HG02852 (cell line): ENCODE results near the gene CYBA.

Experiments used
- ATAC-seq: cut with Tn5 transposase; IDR thresholded peaks from one replicate; pipeline ENCODE4 v1.9.1; 2021; ENCODE audit warnings: mild to moderate bottlenecking, moderate library complexity; ENCODE audit not compliant: unreplicated experiment

The CYBA gene

GRCh38 chr16:88662843-88663606 lies 12.2 kb upstream of the CYBA start, which contains the start of gene MVD:
Gene MVD, minus strand, starts transcription at chr16:88663091. Its CDS starts 11 bp downstream, at chr16:88663080.
- ATAC-seq, result peak; percentile 94

DNA sequence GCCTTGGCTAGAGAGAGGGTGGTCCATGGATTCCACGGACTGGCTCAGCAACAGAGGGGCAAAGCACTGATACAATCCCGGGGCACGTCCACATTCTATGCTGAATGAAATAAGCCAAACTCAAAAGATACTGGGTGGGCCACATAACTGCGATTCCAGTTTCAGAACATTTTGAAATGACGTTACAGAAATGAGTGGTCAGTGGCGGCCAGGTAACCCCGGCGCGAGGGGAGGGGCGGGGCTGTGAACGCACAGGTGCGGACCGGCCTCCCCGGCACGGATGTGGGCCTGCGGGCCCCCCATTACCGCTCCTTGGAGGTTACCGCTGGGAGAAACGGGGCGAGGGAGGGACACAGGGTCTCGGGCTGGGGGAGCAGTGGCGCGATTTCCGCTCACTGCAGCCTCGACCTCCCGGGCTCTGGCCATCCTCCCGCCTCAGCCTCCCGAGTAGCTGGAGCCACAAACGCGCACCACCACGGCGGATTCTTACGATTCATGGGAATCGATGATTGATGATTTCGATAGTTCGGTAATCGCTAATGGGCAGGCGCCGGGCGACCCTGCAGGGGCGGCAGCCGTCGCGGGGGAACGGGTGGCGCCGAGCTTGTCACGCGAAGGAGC lies 11.5 kb upstream of the CYBA start:
- no peak for ATAC-seq

DNA sequence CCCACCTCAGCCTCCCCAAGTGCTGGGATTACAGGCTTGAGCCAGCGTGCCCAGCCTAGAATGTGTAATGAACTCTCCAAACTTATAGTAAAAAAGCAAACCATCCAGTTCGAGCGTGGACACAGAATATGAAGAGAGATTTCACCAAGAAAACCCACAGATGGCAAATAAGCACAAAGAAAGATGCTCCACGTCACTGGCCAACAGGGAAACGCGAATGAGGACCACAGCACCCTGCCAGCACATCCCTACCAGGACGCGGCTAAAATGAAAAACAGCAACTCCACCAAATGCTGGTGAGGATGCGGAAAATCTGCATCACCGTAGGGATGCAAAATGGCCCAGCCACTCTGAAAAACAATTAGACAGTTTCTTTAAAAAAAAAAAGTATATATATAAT lies 10.6 kb upstream of the CYBA start:
- ATAC-seq, result no peak

- no peak for ATAC-seq
Observed at GRCh38 chr16:88659160-88659559, 8.3 kb upstream of the CYBA start.

- no peak for ATAC-seq
Observed at GRCh38 chr16:88658714-88659113, 7.9 kb upstream of the CYBA start.

GRCh38 chr16:88657371-88657770 lies 6.5 kb upstream of the CYBA start:
- no peak for ATAC-seq

- ATAC-seq, result no peak
Observed at GRCh38 chr16:88656291-88656980, 5.6 kb upstream of the CYBA start.

- ATAC-seq, result no peak
Observed at GRCh38 chr16:88655733-88656281, 5.0 kb upstream of the CYBA start.

DNA sequence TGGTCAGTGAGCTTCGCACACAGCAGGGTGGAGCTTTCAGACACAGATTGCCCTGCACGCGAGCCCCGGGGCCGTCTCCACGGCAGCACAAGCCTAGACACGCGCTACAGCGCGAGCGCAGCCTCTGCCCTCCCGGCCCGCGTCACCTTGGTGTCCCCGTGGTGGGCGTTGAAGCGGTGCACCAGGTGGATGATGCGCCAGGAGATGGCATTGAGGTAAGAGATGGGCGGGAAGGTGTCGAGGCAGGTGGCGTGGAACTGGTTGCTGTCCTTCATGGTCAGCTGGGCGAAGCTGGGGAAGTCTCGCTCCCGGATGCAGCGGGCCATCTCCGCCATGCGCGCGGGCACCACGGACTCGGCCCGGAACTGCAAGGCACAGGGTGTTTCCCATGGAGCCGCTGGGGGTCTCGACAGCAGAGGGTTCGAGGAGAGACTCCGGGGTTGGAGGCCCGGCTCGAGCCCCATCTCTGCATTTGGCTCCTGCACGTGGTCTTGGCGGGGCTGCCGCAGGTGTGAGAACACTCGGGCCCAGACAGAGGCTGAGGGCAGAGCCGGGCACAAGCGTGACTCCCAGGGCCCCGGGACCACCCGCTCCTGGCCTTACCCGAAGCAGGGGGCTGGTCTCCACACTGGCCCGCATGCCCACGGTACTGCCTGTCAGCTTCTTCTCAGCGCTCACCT lies 4.3 kb upstream of the CYBA start:
- no peak for ATAC-seq

- ATAC-seq, result no peak
Observed at GRCh38 chr16:88654363-88655052, 3.7 kb upstream of the CYBA start.

DNA sequence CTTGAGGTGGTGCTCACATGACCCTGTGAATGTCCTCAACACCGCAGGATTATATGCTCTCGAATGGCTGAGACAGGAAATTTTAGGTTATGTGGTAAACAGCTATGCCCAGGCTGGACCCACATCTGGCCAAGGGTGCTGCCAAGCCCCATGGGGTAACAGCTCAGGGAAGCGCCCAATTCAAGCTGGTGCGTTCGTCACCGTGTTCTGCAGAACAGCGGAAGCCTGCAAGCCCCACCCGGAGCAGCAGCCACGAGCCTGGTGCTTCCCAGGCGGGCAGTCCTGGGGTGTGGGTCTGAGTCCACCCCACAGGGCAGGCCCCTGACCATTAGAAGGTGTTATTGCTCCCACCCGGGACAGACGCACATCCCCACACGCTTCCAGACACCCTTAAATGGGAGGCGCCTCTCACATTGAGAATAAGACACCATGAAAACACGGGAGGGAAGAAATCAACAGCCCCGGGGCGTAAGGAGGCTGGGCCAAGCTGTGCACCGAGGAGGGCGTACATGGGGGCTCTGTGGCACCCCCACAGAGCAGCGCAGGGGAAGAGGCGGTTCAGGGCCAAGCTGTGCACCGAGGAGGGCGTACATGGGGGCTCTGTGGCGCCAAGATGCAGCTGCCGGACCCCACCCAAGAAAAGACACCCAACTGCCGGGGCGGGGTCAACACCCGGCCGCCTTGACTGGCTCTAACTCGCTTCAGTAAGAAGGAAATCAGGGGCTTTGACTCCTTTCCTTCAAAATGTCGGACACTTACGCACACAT lies 2.9 kb upstream of the CYBA start:
- ATAC-seq, result no peak

- no peak for ATAC-seq
Observed at GRCh38 chr16:88653101-88653500, 2.2 kb upstream of the CYBA start.

DNA sequence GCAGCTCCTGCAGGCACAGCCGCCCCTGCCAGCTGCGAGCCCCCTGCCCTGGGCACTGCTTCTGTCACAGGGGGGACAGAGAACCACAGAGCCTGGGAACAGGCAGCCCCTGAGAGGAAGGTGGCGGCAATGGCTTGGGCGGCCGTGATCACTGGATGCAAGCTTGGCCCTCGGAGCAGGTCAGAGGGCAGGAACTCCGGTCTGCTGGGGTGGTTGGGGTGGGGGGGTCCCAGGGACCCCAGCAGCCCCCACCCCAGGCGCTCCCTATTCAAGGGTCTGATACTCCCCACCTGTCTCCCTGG lies 1.9 kb upstream of the CYBA start:
- ATAC-seq, result no peak

DNA sequence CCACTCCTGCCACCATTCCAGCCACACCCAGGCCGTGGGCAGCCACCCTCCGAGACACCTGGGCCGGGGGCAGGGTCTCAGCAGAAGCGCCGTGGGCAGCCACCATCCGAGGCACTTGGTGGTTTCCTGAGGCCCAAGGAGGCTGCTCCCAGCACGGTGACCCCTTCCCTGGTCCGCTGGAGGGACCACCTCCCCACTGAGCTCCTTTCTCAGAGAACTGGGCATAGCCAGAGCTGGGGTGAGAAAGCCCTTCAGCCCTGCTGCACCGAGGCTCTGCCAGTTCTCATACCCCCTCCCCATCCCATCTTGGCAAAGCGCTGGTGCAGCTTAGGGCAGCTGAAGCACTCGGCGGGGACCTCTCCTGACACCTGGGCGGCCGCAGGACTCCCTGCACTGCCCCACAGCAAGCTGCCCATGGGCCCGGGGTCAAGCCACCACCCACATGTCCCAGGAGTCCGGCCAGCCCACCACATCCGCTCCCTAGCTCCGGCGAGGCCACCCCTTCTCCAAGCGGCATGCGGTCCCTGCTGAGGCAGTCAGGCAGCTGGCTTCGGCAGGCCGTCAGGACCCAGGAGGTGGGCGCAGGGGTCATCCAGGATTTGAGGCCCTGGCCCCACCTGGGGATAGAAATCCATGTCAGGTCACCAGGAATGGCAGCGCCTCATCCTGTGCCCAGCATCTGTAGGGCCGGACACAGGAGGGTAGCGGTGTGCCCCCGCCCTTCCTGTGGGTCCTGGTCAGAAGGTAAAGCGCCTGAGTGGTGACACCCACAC lies 1.3 kb upstream of the CYBA start:
- no peak for ATAC-seq

DNA sequence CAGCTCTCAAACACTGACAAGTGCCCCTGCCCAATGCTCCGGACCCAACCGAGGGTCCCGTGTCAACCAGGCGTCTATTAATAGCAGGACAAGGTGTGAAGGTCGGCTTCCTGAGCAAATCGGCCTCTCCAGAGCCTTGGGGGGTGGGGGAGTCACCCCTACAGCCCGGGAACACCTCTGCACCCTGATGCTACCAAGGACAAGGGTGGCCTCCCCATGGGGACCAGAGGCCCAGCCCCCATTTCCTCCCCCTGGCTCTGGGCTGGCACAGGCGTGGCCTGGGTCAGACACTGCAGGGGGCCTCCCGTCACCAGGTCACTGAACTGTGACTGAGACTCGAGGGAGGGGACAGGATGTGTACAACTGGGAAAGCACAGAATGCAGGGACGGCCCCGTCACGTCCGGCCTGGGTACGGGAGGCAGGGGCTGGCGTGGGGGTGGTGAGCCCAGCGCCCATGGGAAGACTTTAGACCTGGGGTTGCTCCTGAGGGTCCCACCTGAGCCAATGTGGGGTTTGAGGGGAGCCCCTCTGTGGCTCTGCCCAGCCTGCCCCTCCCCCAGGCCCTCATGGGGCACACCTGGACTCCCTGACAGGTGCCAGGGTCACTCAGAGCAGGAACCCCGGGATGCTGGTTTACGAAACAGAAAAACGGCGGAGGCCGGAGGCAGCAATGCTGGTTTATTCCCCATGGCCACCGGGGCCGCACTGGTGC lies 579 bp upstream of the CYBA start:
- peak; percentile 72 for ATAC-seq

DNA sequence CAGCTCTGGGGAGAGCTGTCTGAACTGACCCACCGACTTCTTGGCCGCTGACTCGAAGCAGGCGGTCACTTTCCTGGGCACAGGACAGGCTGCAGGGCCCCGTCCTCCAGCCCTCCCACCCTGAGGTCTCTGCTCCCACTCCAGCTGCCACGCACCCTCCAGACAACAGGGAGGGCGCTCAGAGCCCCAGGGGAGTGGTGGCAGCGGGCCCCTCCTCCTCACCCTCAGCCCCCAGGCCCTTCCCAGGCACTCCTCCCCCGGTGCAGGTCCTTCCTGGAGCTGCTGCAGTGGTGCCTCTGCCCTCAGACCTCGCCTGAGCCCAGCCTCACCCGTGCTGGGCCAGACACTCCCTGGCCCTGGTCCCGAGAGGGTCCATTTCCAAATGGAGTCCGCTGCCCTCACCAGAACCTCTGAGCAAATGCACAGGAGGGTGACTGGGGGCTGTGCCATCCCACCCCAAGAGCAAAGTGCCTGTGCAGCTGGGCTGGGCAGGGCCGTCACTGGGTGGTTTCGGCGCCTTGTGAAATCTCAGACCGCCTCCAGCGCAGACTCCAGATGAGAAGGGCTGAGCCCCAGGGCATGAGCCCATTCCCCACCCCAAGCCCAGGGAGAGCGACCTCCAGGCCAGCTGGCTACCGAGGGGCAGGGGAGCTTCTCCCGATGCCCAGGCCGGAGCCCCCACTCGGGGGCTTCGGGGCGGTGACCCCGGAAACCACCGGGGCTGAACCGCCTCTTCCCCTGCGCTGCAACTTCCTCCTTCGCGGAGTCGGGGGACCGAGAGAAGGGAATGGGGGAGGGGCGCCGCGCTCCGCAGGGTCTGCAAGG lies 717 bp downstream of the CYBA start:
- ATAC-seq, result peak; percentile 13

DNA sequence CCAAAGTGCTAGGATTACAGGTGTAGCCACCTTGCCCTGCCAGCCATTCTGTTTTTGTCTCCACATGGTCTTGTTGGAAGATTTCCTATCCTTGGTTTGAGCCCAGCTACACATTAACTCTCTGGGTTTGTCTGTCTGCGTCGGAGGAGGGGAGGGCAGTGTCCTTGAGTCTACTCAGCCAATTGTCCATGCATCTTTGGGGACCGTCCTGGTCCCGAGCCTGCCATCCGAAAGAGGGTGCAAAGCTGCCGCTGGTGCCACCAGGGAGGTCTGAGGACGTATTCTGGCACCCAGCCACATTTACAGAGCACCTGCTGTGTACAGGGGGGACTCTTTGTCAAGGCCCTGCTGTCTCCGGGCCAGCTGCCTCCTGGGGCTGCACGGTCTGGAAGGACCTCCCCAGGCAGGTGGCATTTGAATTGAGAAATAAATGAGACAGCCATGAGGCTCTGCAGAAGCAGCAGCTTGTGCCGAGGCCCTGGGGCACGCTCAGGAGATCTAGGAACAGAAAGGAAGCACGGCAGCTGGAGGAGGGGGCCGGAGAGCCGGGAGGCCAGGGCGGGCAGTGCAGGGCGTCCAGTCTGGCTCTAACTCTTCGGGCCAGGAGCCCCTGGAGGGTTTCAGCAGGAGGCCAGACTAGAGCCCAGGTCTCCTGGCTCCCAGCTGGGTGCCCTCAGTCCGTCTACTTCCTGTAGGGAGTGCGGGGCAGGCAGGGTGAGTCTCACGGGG lies 1.5 kb downstream of the CYBA start:
- no peak for ATAC-seq
